Panc1 (cell line): ENCODE data around the gene DNM3.

ENCODE experiments used
- TCF7L2 ChIP-seq: IDR thresholded peaks from 2 replicates; pipeline ENCODE4 v1.6.1; 2011; ENCODE audit warnings: mild to moderate bottlenecking, low read depth, low read length, inconsistent platforms
- TF ChIP-seq, protein P1 (sequence below): fragments of 450-650 bp; IDR thresholded peaks from 2 replicates; pipeline ENCODE4 v1.5.1; 2017; ENCODE audit warnings: mild to moderate bottlenecking

GRCh38 chr1:171899838-171900237 is 58.5 kb downstream of the DNM3 start:
- TF ChIP-seq, protein P1, sequence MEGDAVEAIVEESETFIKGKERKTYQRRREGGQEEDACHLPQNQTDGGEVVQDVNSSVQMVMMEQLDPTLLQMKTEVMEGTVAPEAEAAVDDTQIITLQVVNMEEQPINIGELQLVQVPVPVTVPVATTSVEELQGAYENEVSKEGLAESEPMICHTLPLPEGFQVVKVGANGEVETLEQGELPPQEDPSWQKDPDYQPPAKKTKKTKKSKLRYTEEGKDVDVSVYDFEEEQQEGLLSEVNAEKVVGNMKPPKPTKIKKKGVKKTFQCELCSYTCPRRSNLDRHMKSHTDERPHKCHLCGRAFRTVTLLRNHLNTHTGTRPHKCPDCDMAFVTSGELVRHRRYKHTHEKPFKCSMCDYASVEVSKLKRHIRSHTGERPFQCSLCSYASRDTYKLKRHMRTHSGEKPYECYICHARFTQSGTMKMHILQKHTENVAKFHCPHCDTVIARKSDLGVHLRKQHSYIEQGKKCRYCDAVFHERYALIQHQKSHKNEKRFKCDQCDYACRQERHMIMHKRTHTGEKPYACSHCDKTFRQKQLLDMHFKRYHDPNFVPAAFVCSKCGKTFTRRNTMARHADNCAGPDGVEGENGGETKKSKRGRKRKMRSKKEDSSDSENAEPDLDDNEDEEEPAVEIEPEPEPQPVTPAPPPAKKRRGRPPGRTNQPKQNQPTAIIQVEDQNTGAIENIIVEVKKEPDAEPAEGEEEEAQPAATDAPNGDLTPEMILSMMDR: no peak
- no peak for TF ChIP-seq TCF7L2
